GM23338 (cell line): ENCODE measurements around the gene OSBPL5. TPM values are rescaled to one million over a fixed set of nuclear protein-coding genes. Genes with fewer than 3 reads are reported as not detected.

Experiments used
- ATAC-seq: fragments of 200-7000 bp; cut with Tn5 transposase; 3 replicates; pipeline ENCODE4 v1.9.1; 2020
- DNase-seq: peaks from one replicate; pipeline ENCODE4 v3.0.0-alpha.2; 2015; ENCODE audit warnings: low spot score
- H2AFZ ChIP-seq: fragments of 200-600 bp; sonication (generic); 2 replicates; pipeline ENCODE4 v1.8.0; 2016; ENCODE audit warnings: antibody characterized with exemption, mild to moderate bottlenecking, moderate library complexity
- H3F3A ChIP-seq: fragments of 200-600 bp; sonication (generic); replicated peaks from 2 replicates; pipeline ENCODE4 v1.8.0; 2017; ENCODE audit warnings: antibody characterized with exemption, mixed run types, low read depth
- H3K27ac ChIP-seq: fragments of 200-600 bp; sonication (generic); 2 replicates; pipeline ENCODE4 v1.6.1; 2016; ENCODE audit warnings: low read depth
- H3K27me3 ChIP-seq: fragments of 200-600 bp; sonication (generic); 2 replicates; pipeline ENCODE4 v1.8.0; 2016; ENCODE audit warnings: mild to moderate bottlenecking, mixed run types, moderate library complexity; ENCODE audit not compliant: insufficient read depth
- H3K36me3 ChIP-seq: fragments of 200-600 bp; sonication (generic); 2 replicates; pipeline ENCODE4 v1.8.0; 2016; ENCODE audit warnings: mild to moderate bottlenecking; ENCODE audit not compliant: insufficient read depth
- H3K4me1 ChIP-seq: fragments of 200-600 bp; sonication (generic); 2 replicates; pipeline ENCODE4 v1.8.0; 2016; ENCODE audit warnings: mild to moderate bottlenecking, moderate library complexity; ENCODE audit not compliant: insufficient read depth
- H3K4me2 ChIP-seq: fragments of 200-600 bp; sonication (generic); 2 replicates; pipeline ENCODE4 v1.7.1; 2017; ENCODE audit warnings: mixed run types
- H3K4me3 ChIP-seq: fragments of 200-600 bp; sonication (generic); 2 replicates; pipeline ENCODE4 v1.6.1; 2016; ENCODE audit warnings: mixed run types
- H3K79me2 ChIP-seq: fragments of 200-600 bp; sonication (generic); replicated peaks from 2 replicates; pipeline ENCODE4 v1.8.0; 2017; ENCODE audit warnings: mild to moderate bottlenecking; ENCODE audit not compliant: insufficient read depth
- H3K9me2 ChIP-seq: fragments of 200-600 bp; sonication (generic); 2 replicates; pipeline ENCODE4 v1.8.0; 2017; ENCODE audit not compliant: insufficient read depth
- H4K20me1 ChIP-seq: fragments of 200-600 bp; sonication (generic); replicated peaks from 2 replicates; pipeline ENCODE4 v1.8.0; 2017; ENCODE audit warnings: mild to moderate bottlenecking; ENCODE audit not compliant: insufficient read depth
- H3K27ac Mint-ChIP-seq: 2 replicates; pipeline ENCODE4 v1.8.0; 2020; ENCODE audit warnings: inconsistent platforms, mild to moderate bottlenecking, moderate library complexity, mixed read lengths
- H3K27me3 Mint-ChIP-seq: 3 replicates; pipeline ENCODE4 v1.8.0; 2022; ENCODE audit warnings: low read depth, mild to moderate bottlenecking, moderate library complexity, mixed read lengths, inconsistent platforms; ENCODE audit not compliant: insufficient read depth, poor library complexity
- H3K36me3 Mint-ChIP-seq: 3 replicates; pipeline ENCODE4 v1.8.0; 2021; ENCODE audit warnings: low read depth, mild to moderate bottlenecking, inconsistent platforms, moderate library complexity, mixed read lengths
- H3K4me1 Mint-ChIP-seq: 3 replicates; pipeline ENCODE4 v1.8.0; 2020; ENCODE audit warnings: mild to moderate bottlenecking, inconsistent platforms, mixed read lengths
- H3K4me3 Mint-ChIP-seq: 3 replicates; pipeline ENCODE4 v1.8.0; 2021; ENCODE audit warnings: moderate library complexity, mild to moderate bottlenecking, inconsistent platforms, mixed read lengths
- H3K9me3 Mint-ChIP-seq: 3 replicates; pipeline ENCODE4 v1.8.0; 2020; ENCODE audit warnings: moderate library complexity, mild to moderate bottlenecking, inconsistent platforms, mixed read lengths
- CREB1 ChIP-seq: fragments of 250-450 bp; sonication (Bioruptor Pico); IDR thresholded peaks from 2 replicates; pipeline ENCODE4 v1.5.0; 2020; ENCODE audit warnings: low read depth, mild to moderate bottlenecking, moderate library complexity
- EZH2 ChIP-seq: fragments of 200-600 bp; sonication (generic); IDR thresholded peaks from one replicate; pipeline ENCODE4 v1.8.0; 2017; ENCODE audit warnings: antibody characterized with exemption, mild to moderate bottlenecking, low read depth; ENCODE audit not compliant: unreplicated experiment
- EZH2phosphoT487 ChIP-seq: fragments of 200-600 bp; sonication (generic); IDR thresholded peaks from one replicate; pipeline ENCODE4 v1.8.1; 2018; ENCODE audit warnings: antibody characterized with exemption; ENCODE audit not compliant: unreplicated experiment
- JUNB ChIP-seq: IDR thresholded peaks from one replicate; pipeline ENCODE4 v1.6.1; 2016; ENCODE audit warnings: antibody characterized with exemption; ENCODE audit not compliant: unreplicated experiment
- NANOG ChIP-seq: IDR thresholded peaks from 2 replicates; pipeline ENCODE4 v1.6.1; 2016; ENCODE audit warnings: antibody characterized with exemption, borderline replicate concordance
- POLR2AphosphoS5 ChIP-seq: IDR thresholded peaks from 2 replicates; pipeline ENCODE4 v1.6.1; 2016; ENCODE audit warnings: antibody characterized with exemption, low read depth
- STAT1 ChIP-seq: IDR thresholded peaks from one replicate; pipeline ENCODE4 v1.6.1; 2016; ENCODE audit warnings: antibody characterized with exemption; ENCODE audit not compliant: unreplicated experiment
- ZNF114 ChIP-seq: fragments of 250-450 bp; sonication (Bioruptor Pico); IDR thresholded peaks from 2 replicates; pipeline ENCODE4 v1.5.0; 2020; ENCODE audit warnings: mild to moderate bottlenecking, moderate library complexity
- ZNF331 ChIP-seq: fragments of 250-450 bp; sonication (Bioruptor Pico); IDR thresholded peaks from 2 replicates; pipeline ENCODE4 v1.5.0; 2020; ENCODE audit warnings: low read depth, mild to moderate bottlenecking, moderate library complexity
- polyA plus RNA-seq: library from polyadenylated mRNA; unstranded; fragments of >200 nt; fragmentation: Nextera tagmentation; extraction: Ambion mirVana; gene quantifications from 2 replicates; pipeline ENCODE4 v1.2.1, GENCODE V29; 2016
- total RNA-seq: library from RNA; depleted of rRNA; stranded (reverse); fragments of >200 nt; shearing (Covaris generic); gene quantifications from 2 replicates; pipeline ENCODE4 v1.2.3, GENCODE V29; 2014
- TF ChIP-seq, protein P1 (sequence below): fragments of 250-450 bp; sonication (Bioruptor Pico); IDR thresholded peaks from 2 replicates; pipeline ENCODE4 v1.5.0; 2020; ENCODE audit warnings: mild to moderate bottlenecking, moderate library complexity
- TF ChIP-seq, protein P2 (sequence below), 2 experiments: fragments of 200-600 bp in 1 of 2; sonication (generic) in 1 of 2; conservative IDR thresholded peaks; 2 replicates each; pipeline versions ENCODE4 v1.5.1 to v1.6.1; 2016 to 2017; ENCODE audit warnings: antibody characterized with exemption in 2 of 2, low read depth in 2 of 2, mild to moderate bottlenecking in 2 of 2, moderate library complexity in 1 of 2
- TF ChIP-seq, protein P3 (sequence below): IDR thresholded peaks from 2 replicates; pipeline ENCODE4 v1.6.1; 2016; ENCODE audit warnings: antibody characterized with exemption

OSBPL5 gene
- total and polyA plus RNA-seq, 2 experiments from 2014 or later, result 2.7 to 12.0 TPM

DNA sequence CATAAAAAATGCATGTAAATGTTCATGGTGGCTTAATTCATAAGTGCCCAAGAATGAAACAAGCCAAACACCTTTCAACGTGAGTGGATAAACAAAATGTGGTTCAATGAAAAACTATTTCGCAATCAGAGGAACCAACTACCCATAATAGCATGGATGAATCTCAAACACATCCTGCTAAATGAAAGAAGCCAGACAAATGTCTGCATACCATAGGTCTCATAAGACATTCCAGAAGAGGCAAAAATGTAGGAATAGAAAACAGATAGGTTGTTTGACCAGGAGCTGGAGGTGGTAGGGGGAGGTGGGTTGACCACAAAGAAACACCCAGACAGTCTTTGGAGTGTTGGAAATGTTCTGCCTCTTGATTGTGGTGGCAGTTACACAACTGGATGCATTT, 13.2 kb upstream of the OSBPL5 start (continued):
- TF ChIP-seq, protein P1, sequence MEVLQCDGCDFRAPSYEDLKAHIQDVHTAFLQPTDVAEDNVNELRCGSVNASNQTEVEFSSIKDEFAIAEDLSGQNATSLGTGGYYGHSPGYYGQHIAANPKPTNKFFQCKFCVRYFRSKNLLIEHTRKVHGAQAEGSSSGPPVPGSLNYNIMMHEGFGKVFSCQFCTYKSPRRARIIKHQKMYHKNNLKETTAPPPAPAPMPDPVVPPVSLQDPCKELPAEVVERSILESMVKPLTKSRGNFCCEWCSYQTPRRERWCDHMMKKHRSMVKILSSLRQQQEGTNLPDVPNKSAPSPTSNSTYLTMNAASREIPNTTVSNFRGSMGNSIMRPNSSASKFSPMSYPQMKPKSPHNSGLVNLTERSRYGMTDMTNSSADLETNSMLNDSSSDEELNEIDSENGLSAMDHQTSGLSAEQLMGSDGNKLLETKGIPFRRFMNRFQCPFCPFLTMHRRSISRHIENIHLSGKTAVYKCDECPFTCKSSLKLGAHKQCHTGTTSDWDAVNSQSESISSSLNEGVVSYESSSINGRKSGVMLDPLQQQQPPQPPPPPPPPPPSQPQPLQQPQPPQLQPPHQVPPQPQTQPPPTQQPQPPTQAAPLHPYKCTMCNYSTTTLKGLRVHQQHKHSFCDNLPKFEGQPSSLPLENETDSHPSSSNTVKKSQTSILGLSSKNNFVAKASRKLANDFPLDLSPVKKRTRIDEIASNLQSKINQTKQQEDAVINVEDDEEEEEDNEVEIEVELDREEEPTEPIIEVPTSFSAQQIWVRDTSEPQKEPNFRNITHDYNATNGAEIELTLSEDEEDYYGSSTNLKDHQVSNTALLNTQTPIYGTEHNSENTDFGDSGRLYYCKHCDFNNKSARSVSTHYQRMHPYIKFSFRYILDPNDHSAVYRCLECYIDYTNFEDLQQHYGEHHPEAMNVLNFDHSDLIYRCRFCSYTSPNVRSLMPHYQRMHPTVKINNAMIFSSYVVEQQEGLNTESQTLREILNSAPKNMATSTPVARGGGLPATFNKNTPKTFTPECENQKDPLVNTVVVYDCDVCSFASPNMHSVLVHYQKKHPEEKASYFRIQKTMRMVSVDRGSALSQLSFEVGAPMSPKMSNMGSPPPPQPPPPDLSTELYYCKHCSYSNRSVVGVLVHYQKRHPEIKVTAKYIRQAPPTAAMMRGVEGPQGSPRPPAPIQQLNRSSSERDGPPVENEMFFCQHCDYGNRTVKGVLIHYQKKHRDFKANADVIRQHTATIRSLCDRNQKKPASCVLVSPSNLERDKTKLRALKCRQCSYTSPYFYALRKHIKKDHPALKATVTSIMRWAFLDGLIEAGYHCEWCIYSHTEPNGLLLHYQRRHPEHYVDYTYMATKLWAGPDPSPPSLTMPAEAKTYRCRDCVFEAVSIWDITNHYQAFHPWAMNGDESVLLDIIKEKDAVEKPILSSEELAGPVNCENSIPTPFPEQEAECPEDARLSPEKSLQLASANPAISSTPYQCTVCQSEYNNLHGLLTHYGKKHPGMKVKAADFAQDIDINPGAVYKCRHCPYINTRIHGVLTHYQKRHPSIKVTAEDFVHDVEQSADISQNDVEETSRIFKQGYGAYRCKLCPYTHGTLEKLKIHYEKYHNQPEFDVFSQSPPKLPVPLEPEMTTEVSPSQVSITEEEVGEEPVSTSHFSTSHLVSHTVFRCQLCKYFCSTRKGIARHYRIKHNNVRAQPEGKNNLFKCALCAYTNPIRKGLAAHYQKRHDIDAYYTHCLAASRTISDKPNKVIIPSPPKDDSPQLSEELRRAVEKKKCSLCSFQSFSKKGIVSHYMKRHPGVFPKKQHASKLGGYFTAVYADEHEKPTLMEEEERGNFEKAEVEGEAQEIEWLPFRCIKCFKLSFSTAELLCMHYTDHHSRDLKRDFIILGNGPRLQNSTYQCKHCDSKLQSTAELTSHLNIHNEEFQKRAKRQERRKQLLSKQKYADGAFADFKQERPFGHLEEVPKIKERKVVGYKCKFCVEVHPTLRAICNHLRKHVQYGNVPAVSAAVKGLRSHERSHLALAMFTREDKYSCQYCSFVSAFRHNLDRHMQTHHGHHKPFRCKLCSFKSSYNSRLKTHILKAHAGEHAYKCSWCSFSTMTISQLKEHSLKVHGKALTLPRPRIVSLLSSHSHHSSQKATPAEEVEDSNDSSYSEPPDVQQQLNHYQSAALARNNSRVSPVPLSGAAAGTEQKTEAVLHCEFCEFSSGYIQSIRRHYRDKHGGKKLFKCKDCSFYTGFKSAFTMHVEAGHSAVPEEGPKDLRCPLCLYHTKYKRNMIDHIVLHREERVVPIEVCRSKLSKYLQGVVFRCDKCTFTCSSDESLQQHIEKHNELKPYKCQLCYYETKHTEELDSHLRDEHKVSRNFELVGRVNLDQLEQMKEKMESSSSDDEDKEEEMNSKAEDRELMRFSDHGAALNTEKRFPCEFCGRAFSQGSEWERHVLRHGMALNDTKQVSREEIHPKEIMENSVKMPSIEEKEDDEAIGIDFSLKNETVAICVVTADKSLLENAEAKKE (CRISPR knock-in tag), result no peak
- TF ChIP-seq, protein P2, sequence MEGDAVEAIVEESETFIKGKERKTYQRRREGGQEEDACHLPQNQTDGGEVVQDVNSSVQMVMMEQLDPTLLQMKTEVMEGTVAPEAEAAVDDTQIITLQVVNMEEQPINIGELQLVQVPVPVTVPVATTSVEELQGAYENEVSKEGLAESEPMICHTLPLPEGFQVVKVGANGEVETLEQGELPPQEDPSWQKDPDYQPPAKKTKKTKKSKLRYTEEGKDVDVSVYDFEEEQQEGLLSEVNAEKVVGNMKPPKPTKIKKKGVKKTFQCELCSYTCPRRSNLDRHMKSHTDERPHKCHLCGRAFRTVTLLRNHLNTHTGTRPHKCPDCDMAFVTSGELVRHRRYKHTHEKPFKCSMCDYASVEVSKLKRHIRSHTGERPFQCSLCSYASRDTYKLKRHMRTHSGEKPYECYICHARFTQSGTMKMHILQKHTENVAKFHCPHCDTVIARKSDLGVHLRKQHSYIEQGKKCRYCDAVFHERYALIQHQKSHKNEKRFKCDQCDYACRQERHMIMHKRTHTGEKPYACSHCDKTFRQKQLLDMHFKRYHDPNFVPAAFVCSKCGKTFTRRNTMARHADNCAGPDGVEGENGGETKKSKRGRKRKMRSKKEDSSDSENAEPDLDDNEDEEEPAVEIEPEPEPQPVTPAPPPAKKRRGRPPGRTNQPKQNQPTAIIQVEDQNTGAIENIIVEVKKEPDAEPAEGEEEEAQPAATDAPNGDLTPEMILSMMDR (conservative IDR thresholded peaks at IDR 0.05; ENCODE audit: low read depth in 2 of 2), result no peak
- no peak for TF ChIP-seq NANOG
- TF ChIP-seq POLR2AphosphoS5, result no peak
- no peak for TF ChIP-seq ZNF114 (CRISPR knock-in tag)
- no peak for TF ChIP-seq STAT1

DNA sequence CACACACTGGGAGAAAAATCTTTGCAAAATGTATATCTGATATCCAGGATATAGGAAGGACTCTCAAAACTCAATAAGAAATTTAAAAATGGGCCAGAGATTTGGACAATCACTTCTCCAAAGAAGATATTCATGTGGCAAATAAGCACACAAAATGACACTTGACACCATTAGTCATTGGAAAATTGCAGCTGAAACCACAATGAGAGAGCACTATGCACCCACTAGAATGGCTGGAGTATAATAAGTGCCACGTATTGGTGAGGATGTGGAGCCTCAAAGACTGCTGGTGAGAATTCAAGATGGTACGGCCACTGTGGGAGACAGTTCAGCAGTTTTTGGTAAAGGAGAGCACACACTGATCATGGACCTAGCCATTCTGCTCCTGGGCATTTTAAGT, 12.8 kb upstream of the OSBPL5 start:
- Histone ChIP-seq H2AFZ (no peak overlapping the region), H3K27ac (no peak overlapping the region), H4K20me1 (no peaks in the 10 kb centered on the region), H3K4me2 (no peak overlapping the region), H3K27me3 (no peaks in the 10 kb centered on the region), H3K4me3 (no peak overlapping the region), H3K36me3 (no peaks in the 10 kb centered on the region), H3F3A (no peaks in the 10 kb centered on the region), H3K9me2 (peaks cover 17% of the 10 kb centered on the region; the same call in 1 of the 2 replicates), H3K79me2 (no peaks in the 10 kb centered on the region), H3K4me1 (no peaks in the 10 kb centered on the region)
- no peaks in the 10 kb centered on the region for H3K4me1 Mint-ChIP-seq
- TF ChIP-seq POLR2AphosphoS5, result no peak
- TF ChIP-seq, protein P3, sequence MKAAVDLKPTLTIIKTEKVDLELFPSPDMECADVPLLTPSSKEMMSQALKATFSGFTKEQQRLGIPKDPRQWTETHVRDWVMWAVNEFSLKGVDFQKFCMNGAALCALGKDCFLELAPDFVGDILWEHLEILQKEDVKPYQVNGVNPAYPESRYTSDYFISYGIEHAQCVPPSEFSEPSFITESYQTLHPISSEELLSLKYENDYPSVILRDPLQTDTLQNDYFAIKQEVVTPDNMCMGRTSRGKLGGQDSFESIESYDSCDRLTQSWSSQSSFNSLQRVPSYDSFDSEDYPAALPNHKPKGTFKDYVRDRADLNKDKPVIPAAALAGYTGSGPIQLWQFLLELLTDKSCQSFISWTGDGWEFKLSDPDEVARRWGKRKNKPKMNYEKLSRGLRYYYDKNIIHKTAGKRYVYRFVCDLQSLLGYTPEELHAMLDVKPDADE, result no peak
- no peak for TF ChIP-seq JUNB
- TF ChIP-seq, protein P2 (conservative IDR thresholded peaks at IDR 0.05; ENCODE audit: low read depth in 2 of 2), result no peak
- no peak for TF ChIP-seq ZNF114 (CRISPR knock-in tag)
- no peak for TF ChIP-seq STAT1
- TF ChIP-seq EZH2phosphoT487, result no peak
- TF ChIP-seq CREB1 (CRISPR knock-in tag), result no peak
- TF ChIP-seq ZNF331 (CRISPR knock-in tag), result no peak
- no peak for TF ChIP-seq NANOG
- no peak for TF ChIP-seq EZH2
- H3K9me3 Mint-ChIP-seq, result peaks cover 14% of the 10 kb centered on the region
- no peak for DNase-seq
- H3K27me3 Mint-ChIP-seq, result peaks cover 11% of the 10 kb centered on the region
- H3K4me3 Mint-ChIP-seq, result no peak overlapping the region
- no peak overlapping the region for H3K27ac Mint-ChIP-seq
- no peaks in the 10 kb centered on the region for H3K36me3 Mint-ChIP-seq
- no peak for ATAC-seq
